Liver (tissue), 9 donors: Measurements from ENCODE around the gene SAMD14. TPM values are rescaled to one million over a fixed set of nuclear protein-coding genes. Genes with fewer than 3 reads are reported as not detected.

Source experiments
- DNase-seq: peaks from one replicate; pipeline ENCODE4 v3.0.0-alpha.2; 2017; ENCODE audit warnings: low spot score
- H3K27ac ChIP-seq, 2 donors: one replicate each; pipeline ENCODE4 v1.7.0; 2013; ENCODE audit warnings: inconsistent platforms in 2 of 2, low read length in 2 of 2, control low read depth in 1 of 2, low read depth in 1 of 2, mild to moderate bottlenecking in 1 of 2
- H3K27me3 ChIP-seq, 4 donors: one replicate each; pipeline versions ENCODE4 v1.6.1 to v1.7.0; 2013; ENCODE audit warnings: low read length in 3 of 4, inconsistent platforms in 1 of 4, mild to moderate bottlenecking in 1 of 4, moderate library complexity in 1 of 4; ENCODE audit not compliant: control insufficient read depth in 4 of 4, insufficient read depth in 4 of 4
- H3K36me3 ChIP-seq, 4 donors: one replicate each; pipeline versions ENCODE4 v1.6.1 to v1.7.0; 2013; ENCODE audit warnings: low read length in 3 of 4, mild to moderate bottlenecking in 3 of 4, low read depth in 1 of 4, moderate library complexity in 1 of 4; ENCODE audit not compliant: control insufficient read depth in 4 of 4, insufficient read depth in 3 of 4
- H3K4me1 ChIP-seq, 4 donors: one replicate each; pipeline versions ENCODE4 v1.6.1 to v1.7.0; 2013; ENCODE audit warnings: low read length in 3 of 4, mild to moderate bottlenecking in 3 of 4, moderate library complexity in 1 of 4; ENCODE audit not compliant: control insufficient read depth in 4 of 4, insufficient read depth in 4 of 4
- H3K4me3 ChIP-seq, 3 donors: one replicate each; pipeline versions ENCODE4 v1.6.1 to v1.7.0; 2013; ENCODE audit warnings: low read length in 3 of 3, control low read depth in 1 of 3, low read depth in 1 of 3, mild to moderate bottlenecking in 1 of 3
- H3K9ac ChIP-seq, 2 donors: one replicate each; pipeline ENCODE4 v1.7.0; 2013; ENCODE audit warnings: low read length in 2 of 2, mild to moderate bottlenecking in 2 of 2, moderate library complexity in 2 of 2, control low read depth in 1 of 2, low read depth in 1 of 2
- H3K9me3 ChIP-seq, 4 donors: one replicate each; pipeline versions ENCODE4 v1.6.1 to v1.7.0; 2013; ENCODE audit warnings: low read length in 3 of 4; ENCODE audit not compliant: control insufficient read depth in 4 of 4
- ATF3 ChIP-seq: IDR thresholded peaks from 2 replicates; pipeline ENCODE4 v1.6.1; 2016; ENCODE audit warnings: antibody characterized with exemption
- CTCF ChIP-seq: fragments of 150-350 bp; IDR thresholded peaks from 2 replicates; pipeline ENCODE4 v1.5.1; 2017; ENCODE audit warnings: improper control_type of control experiment, low read depth, low read length; ENCODE audit not compliant: missing input control
- EGR1 ChIP-seq, 2 donors: IDR thresholded peaks; 2 replicates each; pipeline ENCODE4 v1.6.1; 2016 to 2018; ENCODE audit warnings: antibody characterized with exemption in 2 of 2, low read depth in 2 of 2
- FOXA1 ChIP-seq: IDR thresholded peaks from 2 replicates; pipeline ENCODE4 v1.6.1; 2016; ENCODE audit warnings: antibody characterized with exemption
- FOXA2 ChIP-seq: IDR thresholded peaks from 2 replicates; pipeline ENCODE4 v1.6.1; 2016; ENCODE audit warnings: antibody characterized with exemption
- GABPA ChIP-seq, 2 donors: IDR thresholded peaks in 1 of 2; conservative IDR thresholded peaks in 1 of 2; 2 replicates each; pipeline ENCODE4 v1.6.1; 2016; ENCODE audit warnings: antibody characterized with exemption in 2 of 2, mild to moderate bottlenecking in 1 of 2, moderate library complexity in 1 of 2
- HNF4A ChIP-seq, 2 donors: conservative IDR thresholded peaks; 2 replicates each; pipeline ENCODE4 v1.6.1; 2016; ENCODE audit warnings: antibody characterized with exemption in 2 of 2, mild to moderate bottlenecking in 2 of 2
- HNF4G ChIP-seq: IDR thresholded peaks from 2 replicates; pipeline ENCODE4 v1.6.1; 2016; ENCODE audit warnings: antibody characterized with exemption
- JUND ChIP-seq, 2 donors: IDR thresholded peaks; 2 replicates each; pipeline ENCODE4 v1.6.1; 2016; ENCODE audit warnings: antibody characterized with exemption in 2 of 2
- MAX ChIP-seq: IDR thresholded peaks from 2 replicates; pipeline ENCODE4 v1.6.1; 2016; ENCODE audit warnings: antibody characterized with exemption
- NR2F2 ChIP-seq: IDR thresholded peaks from 2 replicates; pipeline ENCODE4 v1.6.1; 2016; ENCODE audit warnings: antibody characterized with exemption
- RAD21 ChIP-seq, 2 donors: IDR thresholded peaks; 2 replicates each; pipeline ENCODE4 v1.6.1; 2016; ENCODE audit warnings: antibody characterized with exemption in 2 of 2, mild to moderate bottlenecking in 2 of 2
- REST ChIP-seq: IDR thresholded peaks from 2 replicates; pipeline ENCODE4 v1.6.1; 2016; ENCODE audit warnings: antibody characterized with exemption, mild to moderate bottlenecking
- RXRA ChIP-seq, 2 donors: IDR thresholded peaks; 2 replicates each; pipeline ENCODE4 v1.6.1; 2017 to 2018; ENCODE audit warnings: antibody characterized with exemption in 2 of 2, mild to moderate bottlenecking in 1 of 2
- SP1 ChIP-seq: IDR thresholded peaks from 2 replicates; pipeline ENCODE4 v1.6.1; 2018; ENCODE audit warnings: antibody characterized with exemption, mild to moderate bottlenecking
- TAF1 ChIP-seq: conservative IDR thresholded peaks from 2 replicates; pipeline ENCODE4 v1.6.1; 2016; ENCODE audit warnings: antibody characterized with exemption, mild to moderate bottlenecking
- YY1 ChIP-seq: IDR thresholded peaks from 2 replicates; pipeline ENCODE4 v1.6.1; 2016; ENCODE audit warnings: antibody characterized with exemption, mild to moderate bottlenecking
- ZBTB33 ChIP-seq: IDR thresholded peaks from 2 replicates; pipeline ENCODE4 v1.6.1; 2016; ENCODE audit warnings: antibody characterized with exemption
- WGBS: extraction: QIAGEN DNeasy Blood & Tissue Kit; methylation state at CpG from one replicate; pipeline ENCODE4 v1.1.7; 2013; 5-methylcytosine and 5-hydroxymethylcytosine counted together
- polyA plus RNA-seq, 2 donors: library from polyadenylated mRNA; stranded (reverse) in 1 of 2; unstranded in 1 of 2; fragments of 200-250 nt in 1 of 2; fragments of >200 nt in 1 of 2; fragmentation: Nextera tagmentation in 1 of 2; extraction: Ambion mirVana in 1 of 2; gene quantifications; one replicate each; pipeline versions ENCODE4 v1.2.1 to v1.2.3, GENCODE V29; 2013 to 2015
- total RNA-seq, 2 donors: library from RNA; depleted of rRNA; stranded (reverse); fragments of >200 nt; gene quantifications; one replicate each; pipeline ENCODE4 v1.2.3, GENCODE V29; 2014
- donor health status: healthy.
- donor health status: healthy.
- donor health status: healthy.
- donor health status: healthy.
- donor health status: healthy.

SAMD14 gene
- total and polyA plus RNA-seq, 4 donors = 0.50 to 0.84 (median 0.67) TPM; not detected in 1

GRCh38 chr17:50081757-50082156, 48.2 kb downstream of the SAMD14 start (continued):
- no peak for TF ChIP-seq YY1
- TF ChIP-seq CTCF = no peak

GRCh38 chr17:50080827-50081226, 49.1 kb downstream of the SAMD14 start:
- H3K9me3 ChIP-seq = no peaks in the 10 kb centered on the region
- no peak overlapping the region for H3K4me3 ChIP-seq
- H3K36me3 ChIP-seq = no peaks in the 10 kb centered on the region
- DNase-seq = no peak
- TF ChIP-seq NR2F2 (no peak), EGR1 (IDR thresholded peaks at IDR 0.05; ENCODE audit: low read depth in 2 of 2) (no peak), YY1 (no peak), TAF1 (no peak), HNF4A (conservative IDR thresholded peaks at IDR 0.05) (no peak), HNF4G (no peak), SP1 (no peak), MAX (no peak), JUND (IDR thresholded peaks at IDR 0.05) (no peak), FOXA1 (no peak), FOXA2 (no peak), RXRA (IDR thresholded peaks at IDR 0.05) (no peak)
- no peak overlapping the region for H3K9ac ChIP-seq
- H3K27me3 ChIP-seq = no peaks in the 10 kb centered on the region
- 93% methylated on average over 7 of the region's 7 CpGs for WGBS
- no peaks in the 10 kb centered on the region for H3K4me1 ChIP-seq
- no peak overlapping the region for H3K27ac ChIP-seq

- no peaks in the 10 kb centered on the region for H3K9me3 ChIP-seq
- no peak overlapping the region for H3K9ac ChIP-seq
- H3K27me3 ChIP-seq = no peaks in the 10 kb centered on the region
- H3K36me3 ChIP-seq = no peaks in the 10 kb centered on the region
- no peak overlapping the region for H3K27ac ChIP-seq
- WGBS = 91% methylated on average over 11 of the region's 11 CpGs
- DNase-seq = no peak
- no peak for TF ChIP-seq SP1
- TF ChIP-seq RAD21 (IDR thresholded peaks at IDR 0.05) = no peak
- TF ChIP-seq MAX = no peak
- no peak for TF ChIP-seq HNF4A (conservative IDR thresholded peaks at IDR 0.05)
- TF ChIP-seq ATF3 = no peak
- no peak for TF ChIP-seq NR2F2
- TF ChIP-seq YY1 = no peak
- TF ChIP-seq RXRA (IDR thresholded peaks at IDR 0.05) = no peak
- no peak for TF ChIP-seq FOXA2
- no peak for TF ChIP-seq REST
- TF ChIP-seq TAF1 = no peak
- no peak for TF ChIP-seq HNF4G
- no peak for TF ChIP-seq CTCF
- TF ChIP-seq EGR1 (IDR thresholded peaks at IDR 0.05; ENCODE audit: low read depth in 2 of 2) = no peak
- no peak for TF ChIP-seq JUND (IDR thresholded peaks at IDR 0.05)
- no peak for TF ChIP-seq ZBTB33
- TF ChIP-seq GABPA (IDR thresholded peaks at IDR 0.05 in 1 of 2, conservative IDR thresholded peaks at IDR 0.05 in 1 of 2) = no peak
- no peak for TF ChIP-seq FOXA1
- H3K4me3 ChIP-seq = no peak overlapping the region
- H3K4me1 ChIP-seq = no peaks in the 10 kb centered on the region
Observed at GRCh38 chr17:50080096-50080480, 49.9 kb downstream of the SAMD14 start.
